ENCODE results near the gene PRSS16. TPM values are rescaled to one million over a fixed set of nuclear protein-coding genes. Genes with fewer than 3 reads are reported as not detected.

Gene PRSS16
- total and polyA plus RNA-seq, 10 donors = 0.09 to 6.0 (median 0.88) TPM

DNA sequence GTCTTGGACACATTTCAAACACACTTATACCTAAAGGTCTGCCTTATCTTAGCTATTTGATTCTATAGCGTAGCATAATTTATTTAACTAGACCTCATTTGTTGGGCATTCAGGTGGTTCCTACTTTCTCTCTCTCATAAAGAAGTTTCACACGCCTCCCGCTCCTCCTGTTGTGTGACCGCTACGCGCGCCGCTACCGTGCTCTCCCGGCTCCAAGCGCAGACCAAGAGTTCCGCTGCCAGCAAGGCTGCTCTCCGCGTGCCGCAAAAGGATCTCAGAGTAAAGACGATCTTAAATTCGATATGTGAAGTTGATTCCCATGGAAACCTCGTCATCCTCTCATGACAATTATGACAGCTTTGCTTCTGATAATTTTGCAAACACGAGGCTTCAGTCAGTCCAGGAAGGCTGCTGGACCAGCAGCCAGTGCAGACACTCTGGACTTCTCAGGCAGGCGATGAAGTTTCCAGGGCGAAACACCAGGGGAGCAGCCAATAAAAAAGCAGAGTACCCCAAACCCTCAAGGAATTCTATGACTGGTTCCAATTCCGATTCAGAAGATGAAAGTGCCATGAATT lies 20.4 kb downstream of the PRSS16 start:
- Histone ChIP-seq H3K9me3 (no peaks in the 10 kb centered on the region), H3K4me3 (no peak overlapping the region), H3K36me3 (no peaks in the 10 kb centered on the region), H3K27me3 (replicated peaks in 1 of 7) (peaks cover 4 to 96% (median 55%) of the 10 kb centered on the region in 7 donors), H3K27ac (no peak overlapping the region), H3K4me1 (no peaks in the 10 kb centered on the region)
- DNase-seq = no peak
- 11 to 23% (median 16%) methylated on average over 22 of the region's 22 CpGs for WGBS, 5 donors
- TF ChIP-seq, protein P1, sequence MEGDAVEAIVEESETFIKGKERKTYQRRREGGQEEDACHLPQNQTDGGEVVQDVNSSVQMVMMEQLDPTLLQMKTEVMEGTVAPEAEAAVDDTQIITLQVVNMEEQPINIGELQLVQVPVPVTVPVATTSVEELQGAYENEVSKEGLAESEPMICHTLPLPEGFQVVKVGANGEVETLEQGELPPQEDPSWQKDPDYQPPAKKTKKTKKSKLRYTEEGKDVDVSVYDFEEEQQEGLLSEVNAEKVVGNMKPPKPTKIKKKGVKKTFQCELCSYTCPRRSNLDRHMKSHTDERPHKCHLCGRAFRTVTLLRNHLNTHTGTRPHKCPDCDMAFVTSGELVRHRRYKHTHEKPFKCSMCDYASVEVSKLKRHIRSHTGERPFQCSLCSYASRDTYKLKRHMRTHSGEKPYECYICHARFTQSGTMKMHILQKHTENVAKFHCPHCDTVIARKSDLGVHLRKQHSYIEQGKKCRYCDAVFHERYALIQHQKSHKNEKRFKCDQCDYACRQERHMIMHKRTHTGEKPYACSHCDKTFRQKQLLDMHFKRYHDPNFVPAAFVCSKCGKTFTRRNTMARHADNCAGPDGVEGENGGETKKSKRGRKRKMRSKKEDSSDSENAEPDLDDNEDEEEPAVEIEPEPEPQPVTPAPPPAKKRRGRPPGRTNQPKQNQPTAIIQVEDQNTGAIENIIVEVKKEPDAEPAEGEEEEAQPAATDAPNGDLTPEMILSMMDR (IDR thresholded peaks at IDR 0.05 in 8 of 11, conservative IDR thresholded peaks at IDR 0.05 in 3 of 11) = no peak
- TF ChIP-seq POLR2AphosphoS5 (IDR thresholded peaks at IDR 0.05) (no peak), POLR2A (IDR thresholded peaks at IDR 0.05) (no peak)
- intact Hi-C loops (cut with DNase I; ENCODE audit: low total_unique reads) = no loop called here

DNA sequence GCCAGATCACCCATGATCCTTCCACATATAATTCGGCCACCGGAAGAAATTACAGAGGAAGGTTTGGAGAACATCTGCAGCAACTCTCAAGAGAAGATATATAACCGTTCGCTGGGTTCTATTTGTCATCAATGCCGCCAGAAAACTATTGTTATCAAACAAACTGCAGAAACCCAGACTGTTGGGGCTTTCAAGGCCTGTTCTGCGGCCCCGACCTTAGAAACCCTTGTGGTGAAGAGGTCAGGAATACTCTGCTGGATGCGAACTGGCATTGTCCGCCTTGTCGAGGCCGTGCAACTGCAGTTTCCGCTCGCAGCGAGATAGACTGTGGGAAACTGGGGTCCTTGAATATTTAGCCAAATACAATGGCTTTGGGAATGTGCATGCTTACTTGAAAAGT lies 21.3 kb downstream of the PRSS16 start:
- H3K4me1 ChIP-seq = no peaks in the 10 kb centered on the region
- H3K9me3 ChIP-seq = no peaks in the 10 kb centered on the region
- no peak overlapping the region for H3K27ac ChIP-seq
- H3K36me3 ChIP-seq = no peaks in the 10 kb centered on the region
- H3K27me3 ChIP-seq (replicated peaks in 1 of 7) = peaks cover 4 to 96% (median 52%) of the 10 kb centered on the region in 7 donors
- TF ChIP-seq POLR2A (IDR thresholded peaks at IDR 0.05) (no peak), POLR2AphosphoS5 (IDR thresholded peaks at IDR 0.05) (no peak)
- TF ChIP-seq, protein P1 (IDR thresholded peaks at IDR 0.05 in 8 of 11, conservative IDR thresholded peaks at IDR 0.05 in 3 of 11) = no peak
- no peak overlapping the region for H3K4me3 ChIP-seq
- intact Hi-C loops (cut with DNase I; ENCODE audit: low total_unique reads) = no loop called here
- WGBS, 5 donors = 63 to 82% (median 68%) methylated on average over 14 of the region's 14 CpGs
- DNase-seq = no peak

DNA sequence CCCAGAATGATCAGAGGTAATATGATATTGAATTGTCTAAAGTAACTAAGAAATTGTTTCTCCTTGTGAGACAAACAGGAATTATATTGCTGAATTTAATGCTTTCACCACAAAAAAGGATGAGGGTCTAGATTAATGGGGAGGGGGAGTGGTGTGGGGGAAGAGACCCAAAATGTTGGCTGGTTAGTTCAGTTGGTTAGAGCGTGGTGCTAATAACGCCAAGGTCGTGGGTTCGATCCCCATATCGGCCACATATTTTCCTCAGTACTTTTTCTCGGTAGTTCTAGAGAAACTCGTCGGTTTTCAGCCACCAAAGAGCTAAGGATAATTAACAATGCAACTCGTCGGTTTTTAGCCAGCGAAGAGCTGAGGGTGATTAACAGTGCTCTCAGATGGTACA lies 26.3 kb downstream of the PRSS16 start:
- H3K9me3 ChIP-seq = peaks cover 0 to 24% (median 0%) of the 10 kb centered on the region in 8 donors
- no peak for TF ChIP-seq POLR2AphosphoS5 (IDR thresholded peaks at IDR 0.05)
- TF ChIP-seq POLR2A (IDR thresholded peaks at IDR 0.05) = no peak
- TF ChIP-seq, protein P1 (IDR thresholded peaks at IDR 0.05 in 8 of 11, conservative IDR thresholded peaks at IDR 0.05 in 3 of 11) = no peak
- WGBS, 5 donors = 66 to 71% (median 69%) methylated on average over 11 of the region's 11 CpGs
- DNase-seq = no peak
- H3K36me3 ChIP-seq = no peaks in the 10 kb centered on the region
- H3K27ac ChIP-seq = no peak overlapping the region
- intact Hi-C loops (cut with DNase I; ENCODE audit: low total_unique reads) = no loop called here
- no peaks in the 10 kb centered on the region for H3K4me1 ChIP-seq
- H3K27me3 ChIP-seq (replicated peaks in 1 of 7) = peaks cover 4 to 96% (median 59%) of the 10 kb centered on the region in 7 donors
- H3K4me3 ChIP-seq = no peak overlapping the region

DNA sequence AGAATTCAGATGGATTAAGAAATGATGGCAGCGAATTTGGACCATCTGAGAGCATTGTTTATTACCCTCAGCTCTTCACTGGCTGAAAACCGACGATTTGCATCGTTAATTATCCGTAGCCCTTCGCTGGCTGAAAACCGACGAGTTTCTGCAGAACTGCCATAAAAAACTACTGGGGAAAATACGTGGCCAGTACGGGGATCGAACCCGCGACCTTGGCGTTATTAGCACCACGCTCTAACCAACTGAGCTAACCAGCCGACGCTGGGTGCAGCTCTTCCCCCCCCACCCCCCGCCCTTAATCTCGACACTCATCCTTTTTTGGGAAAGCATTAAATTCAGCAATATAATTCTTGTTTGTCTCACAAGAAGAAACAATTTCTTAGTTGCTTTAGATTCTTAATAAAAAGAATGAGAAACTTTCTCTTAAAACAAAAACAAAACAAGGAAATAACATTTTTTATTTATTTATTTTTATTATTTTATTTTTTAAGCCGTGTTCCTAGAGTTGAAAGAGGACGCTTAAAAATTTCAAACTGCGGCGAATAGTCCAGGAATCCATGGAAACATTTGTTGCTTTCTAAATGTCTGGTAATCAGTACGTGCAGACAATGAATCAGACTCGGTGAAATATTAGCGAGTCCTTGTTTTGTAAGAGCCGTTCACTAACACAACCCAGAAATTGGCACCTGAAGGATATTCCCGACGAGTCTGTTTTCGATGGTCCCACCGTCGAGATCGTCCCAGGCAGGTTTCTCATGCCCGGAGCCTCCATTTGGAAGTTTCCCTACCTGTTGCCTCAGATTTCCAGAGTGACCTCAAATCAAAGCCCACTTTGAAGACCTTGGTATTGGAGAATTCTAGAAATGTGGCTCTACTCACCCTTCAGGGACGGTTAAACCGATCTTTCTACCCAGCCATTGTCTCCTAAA lies 27.8 kb downstream of the PRSS16 start:
- no peak for DNase-seq
- Histone ChIP-seq H3K9me3 (peaks cover 0 to 32% (median 0%) of the 10 kb centered on the region in 8 donors), H3K27ac (no peak overlapping the region), H3K4me3 (no peak overlapping the region), H3K36me3 (no peaks in the 10 kb centered on the region), H3K27me3 (replicated peaks in 1 of 7) (peaks cover 4 to 97% (median 71%) of the 10 kb centered on the region in 7 donors), H3K4me1 (peaks cover 0 to 4% (median 0%) of the 10 kb centered on the region in 6 donors)
- intact Hi-C loops (cut with DNase I; ENCODE audit: low total_unique reads) = no loop called here
- 19 to 25% (median 20%) methylated on average over 36 of the region's 36 CpGs for WGBS, 5 donors
- TF ChIP-seq POLR2A (IDR thresholded peaks at IDR 0.05) (no peak), POLR2AphosphoS5 (IDR thresholded peaks at IDR 0.05) (no peak)
- TF ChIP-seq, protein P1 (IDR thresholded peaks at IDR 0.05 in 8 of 11, conservative IDR thresholded peaks at IDR 0.05 in 3 of 11) = no peak
